ENCODE measurements around the gene CLK2. TPM values are rescaled to one million over a fixed set of nuclear protein-coding genes. Genes with fewer than 3 reads are reported as not detected.

Gene CLK2
- total and polyA plus RNA-seq, 2 of the 13 experiments (the other 11 are each of a cell fraction or from before 2014, with no cell fraction given) = 20.1 to 73.5 TPM

GRCh38 chr1:155300553-155301329 lies 27.4 kb upstream of the CLK2 start (continued):
- no peak for TF ChIP-seq BHLHE40 (IDR thresholded peaks at IDR 0.05; ENCODE audit: low read length)
- TF ChIP-seq SNRNP70 (IDR thresholded peaks at IDR 0.05; ENCODE audit: low read depth, low read length) = no peak
- peak; percentile 86 for TF ChIP-seq ZNF724P (CRISPR knock-in tag; IDR thresholded peaks at IDR 0.05; ENCODE audit: borderline replicate concordance)
- TF ChIP-seq, protein P1, sequence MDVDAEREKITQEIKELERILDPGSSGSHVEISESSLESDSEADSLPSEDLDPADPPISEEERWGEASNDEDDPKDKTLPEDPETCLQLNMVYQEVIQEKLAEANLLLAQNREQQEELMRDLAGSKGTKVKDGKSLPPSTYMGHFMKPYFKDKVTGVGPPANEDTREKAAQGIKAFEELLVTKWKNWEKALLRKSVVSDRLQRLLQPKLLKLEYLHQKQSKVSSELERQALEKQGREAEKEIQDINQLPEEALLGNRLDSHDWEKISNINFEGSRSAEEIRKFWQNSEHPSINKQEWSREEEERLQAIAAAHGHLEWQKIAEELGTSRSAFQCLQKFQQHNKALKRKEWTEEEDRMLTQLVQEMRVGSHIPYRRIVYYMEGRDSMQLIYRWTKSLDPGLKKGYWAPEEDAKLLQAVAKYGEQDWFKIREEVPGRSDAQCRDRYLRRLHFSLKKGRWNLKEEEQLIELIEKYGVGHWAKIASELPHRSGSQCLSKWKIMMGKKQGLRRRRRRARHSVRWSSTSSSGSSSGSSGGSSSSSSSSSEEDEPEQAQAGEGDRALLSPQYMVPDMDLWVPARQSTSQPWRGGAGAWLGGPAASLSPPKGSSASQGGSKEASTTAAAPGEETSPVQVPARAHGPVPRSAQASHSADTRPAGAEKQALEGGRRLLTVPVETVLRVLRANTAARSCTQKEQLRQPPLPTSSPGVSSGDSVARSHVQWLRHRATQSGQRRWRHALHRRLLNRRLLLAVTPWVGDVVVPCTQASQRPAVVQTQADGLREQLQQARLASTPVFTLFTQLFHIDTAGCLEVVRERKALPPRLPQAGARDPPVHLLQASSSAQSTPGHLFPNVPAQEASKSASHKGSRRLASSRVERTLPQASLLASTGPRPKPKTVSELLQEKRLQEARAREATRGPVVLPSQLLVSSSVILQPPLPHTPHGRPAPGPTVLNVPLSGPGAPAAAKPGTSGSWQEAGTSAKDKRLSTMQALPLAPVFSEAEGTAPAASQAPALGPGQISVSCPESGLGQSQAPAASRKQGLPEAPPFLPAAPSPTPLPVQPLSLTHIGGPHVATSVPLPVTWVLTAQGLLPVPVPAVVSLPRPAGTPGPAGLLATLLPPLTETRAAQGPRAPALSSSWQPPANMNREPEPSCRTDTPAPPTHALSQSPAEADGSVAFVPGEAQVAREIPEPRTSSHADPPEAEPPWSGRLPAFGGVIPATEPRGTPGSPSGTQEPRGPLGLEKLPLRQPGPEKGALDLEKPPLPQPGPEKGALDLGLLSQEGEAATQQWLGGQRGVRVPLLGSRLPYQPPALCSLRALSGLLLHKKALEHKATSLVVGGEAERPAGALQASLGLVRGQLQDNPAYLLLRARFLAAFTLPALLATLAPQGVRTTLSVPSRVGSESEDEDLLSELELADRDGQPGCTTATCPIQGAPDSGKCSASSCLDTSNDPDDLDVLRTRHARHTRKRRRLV (CRISPR knock-in tag; IDR thresholded peaks at IDR 0.05) = peak; percentile 51; the same call in 1 of the 2 replicates
- TF ChIP-seq MED13 (CRISPR knock-in tag; IDR thresholded peaks at IDR 0.05) = no peak
- TF ChIP-seq TAF1 (CRISPR knock-in tag; IDR thresholded peaks at IDR 0.05) = peak; percentile 62; the same call in 1 of the 2 replicates
- no peak for TF ChIP-seq ONECUT2 (CRISPR knock-in tag; IDR thresholded peaks at IDR 0.05)
- TF ChIP-seq, protein P2, sequence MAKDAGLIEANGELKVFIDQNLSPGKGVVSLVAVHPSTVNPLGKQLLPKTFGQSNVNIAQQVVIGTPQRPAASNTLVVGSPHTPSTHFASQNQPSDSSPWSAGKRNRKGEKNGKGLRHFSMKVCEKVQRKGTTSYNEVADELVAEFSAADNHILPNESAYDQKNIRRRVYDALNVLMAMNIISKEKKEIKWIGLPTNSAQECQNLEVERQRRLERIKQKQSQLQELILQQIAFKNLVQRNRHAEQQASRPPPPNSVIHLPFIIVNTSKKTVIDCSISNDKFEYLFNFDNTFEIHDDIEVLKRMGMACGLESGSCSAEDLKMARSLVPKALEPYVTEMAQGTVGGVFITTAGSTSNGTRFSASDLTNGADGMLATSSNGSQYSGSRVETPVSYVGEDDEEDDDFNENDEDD (CRISPR knock-in tag; IDR thresholded peaks at IDR 0.05; ENCODE audit: borderline replicate concordance) = peak; percentile 62; the same call in 1 of the 2 replicates
- TF ChIP-seq PLSCR1 (CRISPR knock-in tag; IDR thresholded peaks at IDR 0.05; ENCODE audit: borderline replicate concordance) = no peak
- no peak for TF ChIP-seq MZF1 (CRISPR knock-in tag; IDR thresholded peaks at IDR 0.05; ENCODE audit: borderline replicate concordance)
- no peak for TF ChIP-seq TCF7L2 (IDR thresholded peaks at IDR 0.05; ENCODE audit: low read depth, low read length)
- no peak for TF ChIP-seq ZNF674 (CRISPR knock-in tag; IDR thresholded peaks at IDR 0.05; ENCODE audit: low read depth)
- TF ChIP-seq ZKSCAN1 (IDR thresholded peaks at IDR 0.05; ENCODE audit: low read length) = no peak
- TF ChIP-seq ZNF549 (CRISPR knock-in tag; IDR thresholded peaks at IDR 0.05) = no peak
- TF ChIP-seq RAD21 (CRISPR knock-in tag; IDR thresholded peaks at IDR 0.05) = peak; percentile 49
- TF ChIP-seq RBM39 (IDR thresholded peaks at IDR 0.05; ENCODE audit: low read depth, low read length, poor library complexity, severe bottlenecking) = peak; percentile 68
- TF ChIP-seq CCAR2 (optimal IDR thresholded peaks at IDR 0.05; ENCODE audit: low read depth, low read length) = no peak

Data from HepG2 (cell line).